Neural crest cell (in vitro differentiated cells): ENCODE measurements around the gene CTNNA3. TPM values are rescaled to one million over a fixed set of nuclear protein-coding genes. Genes with fewer than 3 reads are reported as not detected.

ENCODE experiments used
- DNase-seq: peaks from one replicate; pipeline ENCODE4 v3.0.0; 2021; ENCODE audit warnings: low read depth, mixed read lengths, low spot score
- H3K27ac Mint-ChIP-seq: one replicate; pipeline ENCODE4 v1.8.0; 2021; ENCODE audit warnings: mild to moderate bottlenecking, mixed read lengths; ENCODE audit not compliant: unreplicated experiment
- H3K27me3 Mint-ChIP-seq: 2 replicates; pipeline ENCODE4 v1.8.0; 2021; ENCODE audit warnings: low read depth, mild to moderate bottlenecking, mixed read lengths
- H3K36me3 Mint-ChIP-seq: 2 replicates; pipeline ENCODE4 v1.8.0; 2021; ENCODE audit warnings: low read depth, mild to moderate bottlenecking, mixed read lengths
- H3K4me1 Mint-ChIP-seq: 2 replicates; pipeline ENCODE4 v1.8.0; 2021; ENCODE audit warnings: mixed read lengths
- H3K4me3 Mint-ChIP-seq: one replicate; pipeline ENCODE4 v1.8.0; 2021; ENCODE audit warnings: mild to moderate bottlenecking, mixed read lengths
- H3K9me3 Mint-ChIP-seq: 2 replicates; pipeline ENCODE4 v1.8.0; 2021; ENCODE audit warnings: mixed read lengths
- CTCF ChIP-seq: fragments of 200-600 bp; sonication (generic); conservative IDR thresholded peaks from 2 replicates; pipeline ENCODE4 v1.5.0; 2021; ENCODE audit warnings: antibody characterized with exemption, mild to moderate bottlenecking
- total RNA-seq: library from RNA; stranded (reverse); gene quantifications from 2 replicates; pipeline ENCODE4 v1.2.1, GENCODE V29; 2021

CTNNA3 gene
- total RNA-seq, 1 donor from 2014 or later: 4.7 TPM

GRCh38 chr10:66148312-66148711 is 1547.7 kb downstream of the CTNNA3 start:
- Mint-ChIP-seq H3K27me3 (no peaks in the 10 kb centered on the region), H3K36me3 (no peaks in the 10 kb centered on the region), H3K4me3 (no peak overlapping the region), H3K4me1 (no peaks in the 10 kb centered on the region), H3K9me3 (peaks cover 2% of the 10 kb centered on the region), H3K27ac (no peak overlapping the region)
- no peak for TF ChIP-seq CTCF
- DNase-seq: no peak

GRCh38 chr10:66144016-66144415 is 1552.0 kb downstream of the CTNNA3 start:
- Mint-ChIP-seq H3K4me1 (no peaks in the 10 kb centered on the region), H3K36me3 (no peaks in the 10 kb centered on the region), H3K9me3 (no peaks in the 10 kb centered on the region), H3K4me3 (no peak overlapping the region), H3K27me3 (no peaks in the 10 kb centered on the region), H3K27ac (no peak overlapping the region)
- DNase-seq: no peak
- TF ChIP-seq CTCF: no peak

GRCh38 chr10:66102756-66103155 is 1593.2 kb downstream of the CTNNA3 start:
- no peak for DNase-seq
- Mint-ChIP-seq H3K27ac (no peak overlapping the region), H3K27me3 (no peaks in the 10 kb centered on the region), H3K4me3 (no peak overlapping the region), H3K4me1 (no peaks in the 10 kb centered on the region), H3K9me3 (no peaks in the 10 kb centered on the region), H3K36me3 (no peaks in the 10 kb centered on the region)
- TF ChIP-seq CTCF: no peak

GRCh38 chr10:66098595-66099480 is 1597.2 kb downstream of the CTNNA3 start:
- Mint-ChIP-seq H3K27me3 (no peaks in the 10 kb centered on the region), H3K9me3 (no peaks in the 10 kb centered on the region), H3K4me1 (no peaks in the 10 kb centered on the region)

GRCh38 chr10:66095610-66096009 is 1600.4 kb downstream of the CTNNA3 start:
- H3K4me3 Mint-ChIP-seq: no peak overlapping the region
- no peaks in the 10 kb centered on the region for H3K27me3 Mint-ChIP-seq

More at GRCh38 chr10:66098595-66099480, 1597.2 kb downstream of the CTNNA3 start:
- DNase-seq: no peak
- Mint-ChIP-seq H3K27ac (no peak overlapping the region), H3K4me3 (no peak overlapping the region), H3K36me3 (no peaks in the 10 kb centered on the region)
- TF ChIP-seq CTCF: no peak

More at GRCh38 chr10:66095610-66096009, 1600.4 kb downstream of the CTNNA3 start:
- Mint-ChIP-seq H3K27ac (no peak overlapping the region), H3K4me1 (no peaks in the 10 kb centered on the region), H3K9me3 (no peaks in the 10 kb centered on the region), H3K36me3 (no peaks in the 10 kb centered on the region)
- no peak for DNase-seq
- no peak for TF ChIP-seq CTCF
